Measurements from ENCODE around the gene S100A2. TPM values are rescaled to one million over a fixed set of nuclear protein-coding genes. Genes with fewer than 3 reads are reported as not detected.

Gene S100A2
- total RNA-seq, 1 donor from 2014 or later: 3.8 TPM

GRCh38 chr1:153545067-153546055 lies 20.3 kb downstream of the S100A2 start, which contains the start of gene S100A4:
Gene S100A4, minus strand, starts transcription at chr1:153545806. Its CDS starts 1,012 bp downstream, at chr1:153544794.
- Histone ChIP-seq H3K4me3 (ENCODE audit: insufficient read depth, low read depth, low read length) (no peak within 1 kb of the TSS), H2AFZ (ENCODE audit: low read depth, low read length) (peak within 1 kb of the TSS; percentile 41), H3K9me3 (ENCODE audit: insufficient read depth, low read depth, low read length) (no peaks in the 10 kb centered on the region), H3K27me3 (ENCODE audit: insufficient read depth, low read length) (no peaks in the 10 kb centered on the region), H3K27ac (ENCODE audit: low read depth, low read length) (peak within 1 kb of the TSS; percentile 46), H3K4me2 (ENCODE audit: low read length) (peak within 1 kb of the TSS; percentile 50), H4K20me1 (ENCODE audit: insufficient read depth, low read length) (no peaks in the 10 kb centered on the region), H3K4me1 (ENCODE audit: insufficient read depth, low read length) (peaks cover 47% of the 10 kb centered on the region), H3K79me2 (ENCODE audit: insufficient read depth, low read length) (no peaks in the 10 kb centered on the region), H3K9ac (ENCODE audit: low read length) (peak within 1 kb of the TSS; percentile 40), H3K36me3 (ENCODE audit: insufficient read depth, low read length) (no peaks in the 10 kb centered on the region)
- Mint-ChIP-seq H3K4me3 (ENCODE audit: unreplicated experiment) (peak within 1 kb of the TSS; percentile 73), H3K9me3 (ENCODE audit: unreplicated experiment) (no peaks in the 10 kb centered on the region), H3K36me3 (ENCODE audit: low read depth, unreplicated experiment) (no peaks in the 10 kb centered on the region), H3K27ac (ENCODE audit: unreplicated experiment) (peak within 1 kb of the TSS; percentile 87), H3K4me1 (ENCODE audit: low read depth, unreplicated experiment) (peaks cover 82% of the 10 kb centered on the region), H3K27me3 (ENCODE audit: low read depth, unreplicated experiment) (no peaks in the 10 kb centered on the region)
- TF ChIP-seq EZH2 (IDR thresholded peaks at IDR 0.05; ENCODE audit: insufficient read depth, low read length): no peak
- no peak for TF ChIP-seq CTCF (IDR thresholded peaks at IDR 0.05; ENCODE audit: insufficient read depth, low read depth, low read length)
- DNase-seq (ENCODE audit: low read depth) (peak; percentile 89), FAIRE-seq (no peak)

GRCh38 chr1:153544453-153545066 lies 21.1 kb downstream of the S100A2 start:
- Histone ChIP-seq H3K36me3 (ENCODE audit: insufficient read depth, low read length) (no peaks in the 10 kb centered on the region), H3K9ac (ENCODE audit: low read length) (peak overlapping the region; percentile 40), H3K27me3 (ENCODE audit: insufficient read depth, low read length) (no peaks in the 10 kb centered on the region), H3K4me1 (ENCODE audit: insufficient read depth, low read length) (peaks cover 47% of the 10 kb centered on the region), H3K79me2 (ENCODE audit: insufficient read depth, low read length) (no peaks in the 10 kb centered on the region), H3K4me3 (ENCODE audit: insufficient read depth, low read depth, low read length) (no peak overlapping the region), H2AFZ (ENCODE audit: low read depth, low read length) (peak overlapping the region; percentile 23), H4K20me1 (ENCODE audit: insufficient read depth, low read length) (no peaks in the 10 kb centered on the region), H3K9me3 (ENCODE audit: insufficient read depth, low read depth, low read length) (no peaks in the 10 kb centered on the region), H3K4me2 (ENCODE audit: low read length) (peak overlapping the region; percentile 50), H3K27ac (ENCODE audit: low read depth, low read length) (peak overlapping the region; percentile 46)
- Mint-ChIP-seq H3K4me1 (ENCODE audit: low read depth, unreplicated experiment) (peaks cover 83% of the 10 kb centered on the region), H3K36me3 (ENCODE audit: low read depth, unreplicated experiment) (no peaks in the 10 kb centered on the region), H3K27ac (ENCODE audit: unreplicated experiment) (peak overlapping the region; percentile 87), H3K4me3 (ENCODE audit: unreplicated experiment) (peak overlapping the region; percentile 73), H3K9me3 (ENCODE audit: unreplicated experiment) (no peaks in the 10 kb centered on the region), H3K27me3 (ENCODE audit: low read depth, unreplicated experiment) (no peaks in the 10 kb centered on the region)
- no peak for FAIRE-seq
- no peak for TF ChIP-seq EZH2 (IDR thresholded peaks at IDR 0.05; ENCODE audit: insufficient read depth, low read length)
- DNase-seq (ENCODE audit: low read depth): no peak

- Mint-ChIP-seq H3K4me1 (ENCODE audit: low read depth, unreplicated experiment) (peaks cover 77% of the 10 kb centered on the region), H3K27ac (ENCODE audit: unreplicated experiment) (peak overlapping the region; percentile 87), H3K9me3 (ENCODE audit: unreplicated experiment) (no peaks in the 10 kb centered on the region), H3K27me3 (ENCODE audit: low read depth, unreplicated experiment) (no peaks in the 10 kb centered on the region), H3K4me3 (ENCODE audit: unreplicated experiment) (no peak overlapping the region), H3K36me3 (ENCODE audit: low read depth, unreplicated experiment) (peaks cover 2% of the 10 kb centered on the region)
- Histone ChIP-seq H3K36me3 (ENCODE audit: insufficient read depth, low read length) (no peaks in the 10 kb centered on the region), H2AFZ (ENCODE audit: low read depth, low read length) (no peak overlapping the region), H3K4me3 (ENCODE audit: insufficient read depth, low read depth, low read length) (no peak overlapping the region), H3K27me3 (ENCODE audit: insufficient read depth, low read length) (no peaks in the 10 kb centered on the region), H3K4me2 (ENCODE audit: low read length) (no peak overlapping the region), H4K20me1 (ENCODE audit: insufficient read depth, low read length) (no peaks in the 10 kb centered on the region), H3K27ac (ENCODE audit: low read depth, low read length) (no peak overlapping the region), H3K9ac (ENCODE audit: low read length) (no peak overlapping the region), H3K79me2 (ENCODE audit: insufficient read depth, low read length) (no peaks in the 10 kb centered on the region), H3K4me1 (ENCODE audit: insufficient read depth, low read length) (peaks cover 39% of the 10 kb centered on the region), H3K9me3 (ENCODE audit: insufficient read depth, low read depth, low read length) (no peaks in the 10 kb centered on the region)
- FAIRE-seq (no peak), DNase-seq (ENCODE audit: low read depth) (no peak)
- TF ChIP-seq EZH2 (IDR thresholded peaks at IDR 0.05; ENCODE audit: insufficient read depth, low read length) (no peak), CTCF (IDR thresholded peaks at IDR 0.05; ENCODE audit: insufficient read depth, low read depth, low read length) (no peak)
These were observed 21.9 kb downstream of the S100A2 start for GRCh38 chr1:153543736-153544135.

Data from astrocyte (in vitro differentiated cells and primary cell).